ENCODE data around the gene MYBL2.

The MYBL2 gene

DNA sequence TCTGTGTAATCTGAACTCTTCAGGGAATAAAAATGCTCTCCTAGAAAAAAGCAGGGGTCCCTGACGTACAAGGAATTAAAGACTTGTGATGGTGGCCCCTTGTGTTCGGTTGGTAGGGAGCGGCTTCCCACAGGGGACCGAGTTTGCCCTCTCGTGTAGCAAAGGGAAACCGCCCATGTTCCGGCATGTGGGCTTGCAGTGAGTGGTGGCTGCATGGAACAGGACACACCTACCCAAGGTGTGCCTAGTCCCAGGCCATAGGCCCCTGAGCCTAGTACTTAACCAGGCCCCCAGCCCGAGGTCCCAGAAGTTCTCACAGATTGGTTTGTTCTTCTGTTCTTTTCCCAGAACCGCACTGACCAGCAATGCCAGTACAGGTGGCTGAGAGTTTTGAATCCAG, 15.5 kb downstream of the MYBL2 start:
- DNase-seq: no peak

DNA sequence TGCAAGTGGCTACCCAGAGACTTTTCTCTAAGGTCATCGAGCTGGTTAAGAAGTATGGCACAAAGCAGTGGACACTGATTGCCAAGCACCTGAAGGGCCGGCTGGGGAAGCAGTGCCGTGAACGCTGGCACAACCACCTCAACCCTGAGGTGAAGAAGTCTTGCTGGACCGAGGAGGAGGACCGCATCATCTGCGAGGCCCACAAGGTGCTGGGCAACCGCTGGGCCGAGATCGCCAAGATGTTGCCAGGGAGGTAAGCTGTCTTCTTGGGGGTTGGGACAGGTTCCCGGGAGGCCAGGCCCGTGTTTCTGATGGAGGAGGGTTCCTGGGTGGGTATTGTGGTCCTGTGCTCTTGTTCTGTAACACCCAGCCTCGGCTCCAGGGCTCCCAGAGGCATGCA, 19.9 kb downstream of the MYBL2 start:
- DNase-seq: no peak

DNA sequence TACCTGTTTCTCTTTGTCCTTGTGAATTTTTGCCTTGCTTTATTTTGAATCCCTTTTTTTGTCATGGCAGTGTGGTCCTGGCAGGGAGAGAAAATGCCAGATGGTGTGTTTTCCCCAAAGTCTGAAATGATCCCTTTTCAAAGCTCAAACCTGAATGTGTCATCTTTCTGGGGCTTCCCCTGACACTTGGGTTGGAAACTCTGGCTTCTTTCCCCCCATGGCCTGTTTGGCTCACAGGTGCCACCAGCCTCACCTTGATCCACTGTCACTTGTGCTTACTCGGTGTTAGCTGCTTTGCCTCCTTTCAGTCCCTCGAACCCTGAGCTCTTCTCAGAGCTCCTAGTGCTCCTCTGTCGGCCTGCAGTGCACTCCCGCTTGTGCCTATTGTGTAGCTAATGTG, 22.3 kb downstream of the MYBL2 start:
- no peak for DNase-seq

DNA sequence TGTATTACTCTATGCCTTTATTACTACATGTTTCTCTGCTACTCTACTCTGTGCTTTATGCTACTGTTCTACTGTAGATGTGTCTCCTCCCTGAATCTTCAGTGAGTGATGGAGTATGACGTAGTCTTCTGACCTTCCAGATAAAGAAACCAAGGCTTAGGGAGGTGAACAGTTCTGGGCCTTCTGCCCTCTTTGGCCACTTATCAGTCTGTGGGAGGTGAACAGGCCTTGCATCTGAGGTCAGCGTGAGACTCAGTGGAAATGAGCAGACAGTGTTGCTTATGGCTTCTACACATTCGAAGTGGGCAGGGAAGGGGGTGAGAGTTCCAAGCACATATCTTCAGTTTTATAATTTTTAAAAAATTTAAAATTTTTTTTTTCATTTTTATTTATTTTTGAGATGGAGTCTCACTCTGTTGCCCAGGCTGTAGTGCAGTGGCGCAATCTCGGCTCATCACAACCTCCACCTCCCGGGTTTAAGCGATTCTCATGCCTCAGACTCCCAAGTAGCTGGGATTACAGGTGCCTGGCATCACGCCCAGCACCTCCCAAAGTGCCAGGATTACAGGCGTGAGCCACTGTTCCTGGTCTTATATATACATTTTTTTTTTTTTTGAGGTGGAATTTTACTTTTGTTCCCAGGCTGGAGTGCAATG, 24.2 kb downstream of the MYBL2 start:
- no peak for DNase-seq

DNA sequence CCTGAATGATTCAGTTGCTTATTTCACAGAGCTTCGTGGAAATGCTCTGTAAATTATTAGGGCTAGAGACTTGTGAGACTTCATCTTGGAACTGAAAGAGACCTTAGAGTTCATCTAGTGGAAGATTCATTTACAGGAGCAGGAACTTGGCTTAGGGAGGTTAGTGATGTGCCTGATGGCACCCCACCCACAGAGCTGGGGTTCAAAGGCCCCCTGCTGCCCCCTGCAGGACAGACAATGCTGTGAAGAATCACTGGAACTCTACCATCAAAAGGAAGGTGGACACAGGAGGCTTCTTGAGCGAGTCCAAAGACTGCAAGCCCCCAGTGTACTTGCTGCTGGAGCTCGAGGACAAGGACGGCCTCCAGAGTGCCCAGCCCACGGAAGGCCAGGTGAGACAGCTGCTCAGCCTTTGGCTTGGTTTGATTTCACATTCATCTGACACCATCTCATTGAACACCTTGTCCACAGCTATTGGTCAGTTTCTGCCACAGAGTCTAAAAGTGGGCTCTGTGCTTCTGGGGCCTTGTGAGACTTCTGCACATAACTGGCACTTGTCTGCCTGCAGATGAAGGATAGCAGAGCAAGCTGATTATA, 25.1 kb downstream of the MYBL2 start:
- peak; percentile 31 for DNase-seq

DNA sequence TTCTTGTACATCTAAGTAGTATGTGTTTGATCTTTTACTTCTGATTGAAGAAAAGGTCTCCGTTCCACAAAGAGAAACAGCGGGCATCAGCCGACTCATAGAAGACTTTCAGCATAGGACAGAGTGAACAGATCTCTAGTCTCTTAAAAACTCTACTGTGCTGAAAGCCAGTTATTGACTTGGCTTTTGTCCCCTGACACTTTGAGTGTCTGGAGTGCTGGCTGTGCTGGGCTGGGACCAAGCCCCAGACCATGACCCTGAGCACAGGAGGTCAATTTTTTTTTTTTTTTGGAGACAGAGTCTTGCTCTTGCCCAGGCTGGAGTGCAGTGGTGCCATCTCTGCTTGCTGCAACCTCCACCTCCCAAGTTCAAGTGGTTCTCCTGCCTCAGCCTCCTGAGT, 27.8 kb downstream of the MYBL2 start:
- DNase-seq: no peak

DNA sequence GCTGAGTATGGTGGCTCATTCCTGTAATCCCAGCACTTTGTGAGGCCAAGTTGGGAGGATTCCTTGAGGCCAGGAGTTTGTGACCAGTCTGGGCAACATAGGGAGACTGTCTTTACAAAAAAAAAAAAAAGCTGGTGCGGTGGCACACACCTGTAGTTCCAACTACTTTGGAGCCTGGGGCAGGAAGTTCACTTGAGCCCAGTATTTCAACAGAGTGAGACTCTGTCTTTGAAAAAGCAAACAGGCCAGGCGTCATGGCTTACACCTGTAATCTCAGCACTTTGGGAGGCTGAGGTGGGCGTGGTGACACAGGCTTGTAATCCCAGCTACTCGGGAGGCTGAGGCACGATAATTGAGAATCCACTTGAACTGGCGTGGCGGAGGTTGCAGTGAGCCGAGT, 28.7 kb downstream of the MYBL2 start:
- no peak for DNase-seq

DNA sequence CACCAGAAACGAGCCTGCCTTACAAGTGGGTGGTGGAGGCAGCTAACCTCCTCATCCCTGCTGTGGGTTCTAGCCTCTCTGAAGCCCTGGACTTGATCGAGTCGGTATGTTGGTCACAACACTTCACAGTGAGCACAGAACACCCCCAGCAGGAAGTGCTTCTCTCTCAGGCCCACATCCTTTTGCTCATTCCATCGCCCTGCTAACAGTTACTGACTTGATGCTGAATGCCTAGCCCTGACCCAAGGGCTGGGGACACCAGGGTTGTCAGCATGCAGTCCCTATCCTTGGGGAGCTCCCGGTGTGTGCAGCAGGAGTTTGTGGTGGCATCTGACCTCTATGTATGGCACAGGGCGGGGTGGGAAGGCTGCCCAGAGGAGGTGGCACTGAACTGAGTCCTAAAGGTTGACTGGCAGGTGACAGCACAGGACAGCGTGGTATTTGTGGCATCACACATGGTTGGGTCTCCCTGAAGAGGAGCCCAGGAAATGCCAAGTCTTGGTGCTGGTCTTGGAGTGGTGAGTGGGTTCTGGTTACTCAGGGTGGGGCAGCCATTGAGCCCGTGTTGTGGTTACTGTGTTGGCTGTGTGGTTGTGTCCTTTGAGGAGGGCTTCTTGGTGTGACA, 33.1 kb downstream of the MYBL2 start:
- DNase-seq: no peak

DNA sequence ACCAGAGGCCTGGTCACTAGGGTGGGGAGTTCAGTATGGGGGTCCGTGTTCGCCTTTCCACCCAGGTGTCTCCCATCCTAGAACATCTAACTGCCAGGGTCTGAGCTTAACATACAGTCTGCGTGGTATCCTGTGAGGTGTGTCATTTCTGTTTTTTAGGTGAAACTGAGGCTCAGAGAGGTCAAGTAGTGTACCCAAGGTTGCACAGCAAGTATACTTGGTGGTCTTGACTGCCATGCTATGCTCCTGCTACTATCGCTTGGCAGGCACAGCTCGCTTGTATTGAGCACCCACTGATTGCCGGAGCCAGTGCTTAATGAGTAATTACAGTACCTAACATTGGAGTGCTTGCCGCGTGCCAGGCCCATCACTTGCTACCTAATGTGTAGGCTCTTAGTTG, 33.7 kb downstream of the MYBL2 start:
- no peak for DNase-seq

DNA sequence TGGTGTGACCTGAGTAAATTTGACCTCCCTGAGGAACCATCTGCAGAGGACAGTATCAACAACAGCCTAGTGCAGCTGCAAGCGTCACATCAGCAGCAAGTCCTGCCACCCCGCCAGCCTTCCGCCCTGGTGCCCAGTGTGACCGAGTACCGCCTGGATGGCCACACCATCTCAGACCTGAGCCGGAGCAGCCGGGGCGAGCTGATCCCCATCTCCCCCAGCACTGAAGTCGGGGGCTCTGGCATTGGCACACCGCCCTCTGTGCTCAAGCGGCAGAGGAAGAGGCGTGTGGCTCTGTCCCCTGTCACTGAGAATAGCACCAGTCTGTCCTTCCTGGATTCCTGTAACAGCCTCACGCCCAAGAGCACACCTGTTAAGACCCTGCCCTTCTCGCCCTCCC, 35.6 kb downstream of the MYBL2 start:
- DNase-seq: no peak

DNA sequence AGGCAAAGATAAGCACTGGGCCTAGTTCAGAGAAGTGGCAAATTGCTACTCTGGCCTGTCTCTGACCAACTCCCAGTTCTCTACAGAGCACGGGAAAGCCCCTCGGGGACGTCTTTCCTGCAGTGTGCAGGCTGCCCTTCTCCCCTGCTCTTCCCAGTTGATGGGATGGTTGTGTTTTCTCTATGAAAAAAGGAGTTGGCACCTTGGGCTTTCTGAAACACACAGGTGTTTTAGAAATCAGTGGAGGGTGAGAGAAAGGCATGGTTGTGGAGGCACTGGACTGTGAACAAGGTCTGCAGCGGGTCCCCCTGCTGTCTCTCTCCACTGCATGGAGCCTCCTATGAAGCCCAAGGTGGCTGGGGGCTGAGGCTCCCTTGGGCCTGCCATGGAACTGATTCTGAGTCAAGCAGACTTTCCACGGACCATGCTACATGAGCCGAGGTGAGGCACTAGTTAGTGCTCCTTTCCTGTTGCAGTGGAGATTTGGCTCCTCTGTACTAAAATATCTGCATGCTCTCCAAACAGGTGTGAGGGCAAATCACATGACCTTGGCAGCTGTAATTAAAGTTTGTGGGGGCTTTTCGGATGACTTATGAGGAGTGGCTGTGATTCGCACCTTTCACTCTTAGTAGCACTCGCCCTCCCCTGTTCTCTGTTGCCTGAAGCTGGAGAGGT, 43.6 kb downstream of the MYBL2 start:
- DNase-seq: no peak

DNA sequence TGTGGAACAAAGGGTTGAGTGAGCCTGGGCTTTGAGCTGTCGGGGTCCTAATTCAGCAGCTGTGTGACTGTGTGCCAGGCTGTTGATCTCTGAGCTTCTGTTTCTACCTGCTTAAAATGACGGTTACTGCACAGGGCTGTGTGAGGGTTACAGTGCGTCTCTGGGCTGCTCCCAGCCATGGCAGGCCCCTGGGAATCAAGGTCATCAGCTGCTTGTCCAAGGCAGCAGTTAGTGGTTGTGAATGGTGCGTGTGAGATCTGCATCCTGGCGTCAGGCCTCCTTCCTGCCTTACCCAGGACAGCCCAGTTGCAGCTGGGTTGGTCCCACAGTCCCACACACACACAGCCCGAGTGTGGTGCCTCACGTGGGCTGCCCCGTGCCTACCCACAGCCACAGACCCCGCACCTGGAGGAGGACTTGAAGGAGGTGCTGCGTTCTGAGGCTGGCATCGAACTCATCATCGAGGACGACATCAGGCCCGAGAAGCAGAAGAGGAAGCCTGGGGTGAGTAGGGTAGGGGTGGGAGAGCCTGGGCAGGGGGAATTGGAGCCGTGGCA, 44.3 kb downstream of the MYBL2 start:
- DNase-seq: no peak

DNA sequence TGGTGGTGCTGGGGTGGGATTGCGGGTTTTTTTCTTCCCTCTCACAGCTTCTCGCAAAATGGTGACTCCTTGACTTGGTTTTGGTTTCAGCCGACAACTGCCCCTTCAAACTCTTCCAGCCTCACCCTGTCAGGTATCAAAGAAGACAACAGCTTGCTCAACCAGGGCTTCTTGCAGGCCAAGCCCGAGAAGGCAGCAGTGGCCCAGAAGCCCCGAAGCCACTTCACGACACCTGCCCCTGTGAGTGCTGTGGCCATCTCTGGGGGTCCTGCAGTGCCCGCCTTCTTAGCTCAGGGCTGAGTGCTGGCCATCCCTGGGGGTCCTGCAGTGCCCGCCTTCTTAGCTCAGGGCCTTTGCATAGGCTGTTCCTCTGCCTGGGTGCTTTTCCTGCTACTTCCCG, 48.1 kb downstream of the MYBL2 start:
- DNase-seq: no peak

DNA sequence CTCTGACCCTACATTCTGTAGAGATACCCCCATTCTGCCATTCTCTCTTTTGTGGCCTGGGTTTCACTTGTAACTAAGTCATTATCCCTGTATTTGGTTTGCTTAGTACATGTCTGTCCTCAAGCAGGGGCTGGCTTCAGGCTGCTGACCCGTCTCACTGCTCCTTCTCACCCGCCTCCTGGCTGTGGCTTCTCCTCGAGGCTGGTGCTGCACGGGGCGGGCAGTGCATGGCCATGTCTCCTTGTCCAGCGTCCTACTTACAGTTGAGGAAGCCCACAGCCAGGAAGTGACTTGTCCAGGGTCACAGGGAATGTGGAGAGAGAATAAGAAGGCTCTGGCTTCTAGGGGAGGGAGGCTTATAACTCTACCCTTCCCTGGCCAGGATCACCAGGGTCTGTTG, 48.6 kb downstream of the MYBL2 start:
- DNase-seq: no peak

DNA sequence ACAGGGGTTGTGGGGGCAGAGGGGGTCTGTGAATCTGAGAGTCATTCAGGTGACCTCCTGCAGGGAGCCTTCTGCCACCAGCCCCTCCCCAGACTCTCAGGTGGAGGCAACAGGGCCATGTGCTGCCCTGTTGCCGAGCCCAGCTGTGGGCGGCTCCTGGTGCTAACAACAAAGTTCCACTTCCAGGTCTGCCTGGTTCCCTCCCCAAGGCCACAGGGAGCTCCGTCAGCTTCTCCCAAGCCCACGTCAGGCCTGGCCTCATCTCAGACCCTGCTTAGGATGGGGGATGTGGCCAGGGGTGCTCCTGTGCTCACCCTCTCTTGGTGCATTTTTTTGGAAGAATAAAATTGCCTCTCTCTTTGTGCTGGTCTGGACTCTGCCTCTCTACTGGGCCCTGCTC, 49.2 kb downstream of the MYBL2 start:
- DNase-seq: no peak

DNA sequence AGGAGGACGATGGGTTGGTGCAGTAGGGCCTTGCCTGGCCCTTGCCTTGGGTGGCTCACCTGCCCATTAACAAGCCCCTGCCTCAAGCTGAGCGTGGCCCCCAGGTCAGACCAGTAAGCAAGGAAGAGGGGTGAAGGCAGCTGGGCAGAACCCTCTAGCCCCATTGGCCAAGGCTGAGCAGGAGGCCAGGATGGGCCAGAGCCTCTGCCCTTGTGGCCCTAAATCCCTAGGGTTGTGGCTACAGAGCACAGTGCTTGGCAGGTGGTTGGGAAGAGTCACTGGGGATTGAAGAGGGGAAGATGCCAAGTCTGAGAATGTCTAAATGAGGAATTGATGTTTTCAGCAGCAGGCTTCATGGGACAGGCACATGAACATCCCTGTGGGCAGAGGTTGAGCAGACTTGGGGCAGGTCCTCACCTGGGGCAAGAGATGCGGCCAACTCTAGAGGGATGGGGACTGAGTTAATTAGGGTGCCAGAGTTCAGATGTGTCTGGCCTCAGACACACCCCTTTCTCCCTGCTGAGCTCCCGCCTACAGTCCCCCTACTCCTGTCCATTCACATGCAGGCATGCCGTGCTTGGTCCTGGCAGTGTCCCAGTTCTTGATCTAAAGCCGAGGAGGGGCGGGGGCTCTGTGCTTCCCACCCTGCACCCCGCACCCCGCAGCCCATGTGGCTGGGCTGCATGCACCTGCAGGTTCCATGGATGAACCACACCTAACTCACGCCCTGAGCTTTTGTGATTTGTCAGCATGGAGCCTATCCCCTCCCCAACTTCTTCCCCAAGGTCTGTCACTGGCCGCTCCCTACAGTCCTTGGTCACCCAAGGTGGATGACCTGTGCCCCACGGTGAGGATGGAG, 50.1 kb downstream of the MYBL2 start:
- DNase-seq: no peak

DNA sequence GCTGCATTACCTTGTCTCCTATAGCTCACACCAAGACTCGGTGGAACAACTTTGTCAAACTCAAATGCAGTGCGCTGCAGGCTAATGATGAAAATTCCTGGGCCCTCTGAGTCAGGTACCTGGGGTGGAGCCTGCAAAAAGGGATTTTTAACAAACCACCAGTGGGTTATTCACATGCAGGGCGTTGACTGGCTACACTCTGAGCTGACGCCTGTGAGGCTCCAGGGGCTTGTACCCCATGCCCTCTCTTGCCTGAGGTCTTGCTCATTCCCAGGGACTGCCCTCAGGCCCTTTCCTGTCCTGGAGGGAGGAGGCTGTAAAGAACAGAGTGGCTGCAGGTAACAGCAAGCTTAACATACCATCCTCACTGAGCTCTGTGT, 50.7 kb downstream of the MYBL2 start:
- DNase-seq: no peak

DNA sequence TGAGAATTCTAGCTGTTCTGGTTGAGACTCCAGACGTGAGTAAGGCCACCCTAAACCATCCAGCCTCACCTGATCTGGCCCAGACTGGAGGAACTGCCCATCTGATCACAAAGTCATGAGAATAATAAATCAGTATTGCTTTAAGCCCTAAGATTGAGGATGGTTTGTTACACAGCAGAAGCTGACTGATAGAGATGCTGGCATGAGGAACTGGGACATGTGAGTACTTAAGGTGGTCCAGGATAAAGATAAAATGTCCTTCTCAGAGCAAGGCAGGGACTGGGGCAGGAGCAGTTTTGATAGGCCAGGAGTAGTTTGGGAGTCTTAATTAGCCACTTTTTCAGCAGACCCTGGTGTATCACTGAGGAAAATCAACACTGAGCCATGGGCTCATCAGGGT, 53.1 kb downstream of the MYBL2 start:
- no peak for DNase-seq

DNA sequence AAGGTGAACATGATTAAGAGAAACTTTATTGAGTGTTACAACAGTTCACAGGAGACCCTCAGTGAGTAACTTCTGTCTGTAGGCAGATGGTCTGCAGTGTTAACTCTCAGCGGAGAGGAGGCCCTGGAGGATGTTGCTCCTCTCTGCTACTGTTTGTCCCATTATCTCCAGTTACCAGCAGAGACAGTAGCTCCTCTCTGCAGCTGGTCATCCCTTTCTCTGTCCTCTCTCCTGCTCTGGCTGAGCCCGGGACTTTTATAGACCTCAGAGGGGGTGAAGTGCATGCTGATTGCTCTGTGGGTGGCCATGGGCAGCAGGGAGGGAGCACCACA, 54.1 kb downstream of the MYBL2 start:
- DNase-seq: no peak

DNA sequence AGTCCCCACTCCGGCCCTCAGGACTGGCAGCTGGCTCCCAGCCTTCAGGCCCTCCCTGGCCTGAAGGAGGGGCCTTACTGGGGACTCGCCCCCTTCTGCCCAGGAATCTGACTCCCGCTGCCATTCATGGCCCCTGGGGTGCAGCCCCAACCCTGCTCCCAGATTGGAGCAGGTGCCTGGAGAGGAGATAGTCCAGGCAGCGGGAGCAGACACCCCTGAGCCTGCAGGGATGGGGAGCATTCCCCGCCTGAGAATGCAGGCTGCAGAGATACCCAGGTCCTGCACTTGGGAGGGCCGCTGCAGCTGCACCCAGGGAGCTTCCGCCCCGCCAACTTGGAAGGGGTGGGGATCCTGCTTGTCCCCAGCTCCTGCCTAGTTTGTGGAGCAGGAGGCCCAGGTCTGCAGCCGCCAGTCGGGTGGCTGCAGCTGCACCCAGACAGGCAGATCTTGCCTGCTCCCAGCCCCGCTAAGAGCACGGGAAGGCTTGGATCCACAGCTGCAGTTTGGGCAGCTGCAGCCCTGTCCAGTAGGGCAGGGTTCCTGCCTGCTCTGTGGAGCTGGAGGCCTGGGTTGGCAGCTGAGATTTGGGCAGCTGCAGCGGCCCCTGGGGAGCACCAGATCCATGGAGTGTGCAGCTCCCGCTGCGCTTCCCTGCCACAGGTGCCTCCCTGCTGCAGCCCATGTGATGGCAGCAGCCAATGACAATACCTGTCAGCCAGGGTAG, 54.7 kb downstream of the MYBL2 start:
- peak; percentile 65 for DNase-seq

DNA sequence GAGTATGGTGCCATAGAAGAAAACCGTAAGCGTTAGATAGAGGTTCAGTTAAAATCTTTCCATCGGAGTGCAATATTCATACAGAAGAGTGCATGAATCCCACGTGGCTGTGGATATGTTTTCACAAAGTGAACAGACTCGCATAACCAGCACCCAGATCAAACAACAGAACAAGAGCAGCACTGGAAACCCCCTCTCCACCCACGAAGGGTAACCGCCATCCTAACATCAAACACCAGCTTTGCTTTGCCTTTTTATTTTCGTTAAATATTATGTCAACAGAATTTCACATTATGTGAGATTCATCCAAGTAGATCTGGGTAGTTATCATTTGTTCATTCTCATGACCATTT, 55.2 kb downstream of the MYBL2 start:
- no peak for DNase-seq

DNA sequence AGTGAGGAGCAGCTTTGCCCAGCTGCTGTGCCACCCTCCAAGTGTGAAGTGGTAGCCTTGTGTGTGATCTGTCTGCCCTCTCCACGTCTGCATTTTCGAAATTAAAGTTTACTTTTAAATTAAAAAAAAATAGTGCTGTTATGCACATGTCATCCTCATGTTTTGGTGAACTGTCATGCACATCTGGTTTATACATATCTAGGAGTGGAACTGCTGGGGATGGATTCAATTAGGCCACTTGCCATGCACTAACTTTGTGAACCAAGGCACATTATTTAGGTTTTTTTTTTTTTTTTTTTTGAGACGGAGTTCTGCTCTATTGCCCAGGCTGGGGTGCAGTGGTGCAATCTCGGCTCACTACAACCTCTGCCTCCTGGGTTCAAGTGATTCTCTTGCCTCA, 56.3 kb downstream of the MYBL2 start:
- no peak for DNase-seq

DNA sequence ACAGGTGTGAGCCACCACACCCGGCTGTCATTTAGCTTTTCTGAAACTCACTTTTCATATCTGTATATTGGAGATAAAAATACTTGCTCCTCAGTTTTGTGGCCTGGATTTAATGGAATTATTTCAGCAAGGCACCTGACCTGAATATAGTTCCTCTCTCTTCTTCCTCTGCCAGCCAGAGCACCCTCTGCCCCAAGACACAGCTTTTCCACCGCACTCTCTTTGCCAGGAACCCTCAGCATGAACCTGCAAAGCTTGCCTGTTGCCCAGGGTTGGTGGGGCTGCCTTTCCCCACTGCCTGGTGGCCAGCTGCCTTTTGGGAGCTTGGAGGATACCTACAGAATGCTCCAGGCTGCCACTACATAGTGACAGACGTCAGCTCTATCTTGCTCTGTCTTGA, 56.8 kb downstream of the MYBL2 start:
- DNase-seq: no peak
